ENCODE data around the gene STAG1. TPM values are rescaled to one million over a fixed set of nuclear protein-coding genes. Genes with fewer than 3 reads are reported as not detected.
"Not testable (repeated sequence)": the region's sequence is repeated elsewhere in the genome, so short reads cannot be mapped to it uniquely, and the experiment has no call there.

STAG1 gene
- polyA plus RNA-seq, 2 of the 4 experiments (the other 2 are of a cell fraction), result 12.8 to 19.2 TPM

GRCh38 chr3:136741063-136741462 is 11.1 kb downstream of the STAG1 start:
- H3K4me2 ChIP-seq, result no peak overlapping the region
- CTCF ChIA-PET, result interaction anchor here (3.6 kb wide), 1 partner anchor 11 kb away, joined by 18 read pairs; the partner anchor contains the start of gene STAG1
- POLR2A ChIA-PET, result interaction anchor here (0.9 kb wide), 1 partner anchor 11 kb away, joined by 3 read pairs; the partner anchor contains the start of gene STAG1

GRCh38 chr3:136740351-136740958 is 11.7 kb downstream of the STAG1 start:
- DNase-seq (ENCODE audit: low read depth in 1 of 2, low spot score in 1 of 2) (no peak), FAIRE-seq (no peak), ATAC-seq (no peak)
- Histone ChIP-seq H3K4me2 (no peak overlapping the region), H3K9me3 (no peaks in the 10 kb centered on the region), H3K4me3 (no peak overlapping the region), H3K4me1 (peaks cover 17% of the 10 kb centered on the region; the same call in 2 of the 3 replicates), H3K27ac (no peak overlapping the region)
- WGBS (ENCODE audit: missing lambda C conversion rate), result 94% methylated on average over 7 of the region's 7 CpGs
- POLR2A ChIA-PET, result no interaction called here
- CTCF ChIA-PET, result interaction anchor here (3.6 kb wide), 1 partner anchor 11 kb away, joined by 18 read pairs; the partner anchor contains the start of gene STAG1
- no peak for TF ChIP-seq POLR2AphosphoS2 (conservative IDR thresholded peaks at IDR 0.05; ENCODE audit: low read length)
- TF ChIP-seq NR3C1 (IDR thresholded peaks at IDR 0.05), result no peak
- no peak for TF ChIP-seq CEBPB (IDR thresholded peaks at IDR 0.05)
- no peak for TF ChIP-seq RARB (CRISPR knock-in tag; IDR thresholded peaks at IDR 0.05)
- no peak for TF ChIP-seq JUNB (IDR thresholded peaks at IDR 0.05)

More at GRCh38 chr3:136741063-136741462, 11.1 kb downstream of the STAG1 start:
- DNase-seq (ENCODE audit: low read depth in 1 of 2, low spot score in 1 of 2) (no peak), ATAC-seq (no peak), FAIRE-seq (no peak)
- Histone ChIP-seq H3K27ac (0 out of 6 replicates have a peak overlapping the region, but pooled peaks of 1 of the 2 experiments have one; percentile 38), H3K4me3 (no peak overlapping the region), H3K9me3 (no peaks in the 10 kb centered on the region), H3K4me1 (peaks cover 19% of the 10 kb centered on the region; the same call in 2 of the 3 replicates)
- TF ChIP-seq TFCP2L1 (CRISPR knock-in tag; IDR thresholded peaks at IDR 0.05), result no peak
- TF ChIP-seq ELK1 (IDR thresholded peaks at IDR 0.05; ENCODE audit: low read depth, low read length), result no peak
- TF ChIP-seq POLR2A (IDR thresholded peaks at IDR 0.05; ENCODE audit: low read length), result no peak
- no peak for TF ChIP-seq HOXA7 (CRISPR knock-in tag; IDR thresholded peaks at IDR 0.05)
- TF ChIP-seq HOXB5 (CRISPR knock-in tag; IDR thresholded peaks at IDR 0.05), result no peak
- no peak for TF ChIP-seq ESRRA (IDR thresholded peaks at IDR 0.05; ENCODE audit: borderline replicate concordance, low read length)
- TF ChIP-seq HOXB13 (CRISPR knock-in tag; IDR thresholded peaks at IDR 0.05; ENCODE audit: low read depth), result no peak
- no peak for TF ChIP-seq ZC3H11A (IDR thresholded peaks at IDR 0.05)
- TF ChIP-seq PHF8 (IDR thresholded peaks at IDR 0.05; ENCODE audit: borderline replicate concordance, low read depth), result no peak
- no peak for TF ChIP-seq SREBF2 (IDR thresholded peaks at IDR 0.05)
- no peak for TF ChIP-seq E2F6 (IDR thresholded peaks at IDR 0.05; ENCODE audit: borderline replicate concordance, low read depth)
- WGBS (ENCODE audit: missing lambda C conversion rate), result 84% methylated on average over 2 of the region's 2 CpGs

GRCh38 chr3:136736950-136737349 is 15.2 kb downstream of the STAG1 start:
- H3K9me3 ChIP-seq; FAIRE-seq; ATAC-seq; DNase-seq (ENCODE audit: low read depth in 1 of 2, low spot score in 1 of 2); H3K27ac ChIP-seq; POLR2A ChIA-PET; H3K4me3 ChIP-seq; H3K4me2 ChIP-seq: not testable (repeated sequence)
- CTCF ChIA-PET, result interaction anchor here (0.9 kb wide), 1 partner anchor 103 kb away, joined by 3 read pairs; no protein-coding TSS in a partner anchor
- 94% methylated on average over 8 of the region's 8 CpGs for WGBS (ENCODE audit: missing lambda C conversion rate)
- H3K4me1 ChIP-seq, result peaks cover 14% of the 10 kb centered on the region; the same call in 2 of the 3 replicates

- Histone ChIP-seq H3K4me1 (peaks cover 24% of the 10 kb centered on the region; the same call in 2 of the 3 replicates), H3K9me3 (no peaks in the 10 kb centered on the region), H3K27ac (no peak overlapping the region), H3K4me2 (no peak overlapping the region), H3K4me3 (no peak overlapping the region)
- CTCF ChIA-PET, result interaction anchor here (0.6 kb wide), 2 partner anchors 11 to 299 kb away, joined by 3 read pairs; no protein-coding TSS in a partner anchor
- FAIRE-seq (no peak), DNase-seq (ENCODE audit: low read depth in 1 of 2, low spot score in 1 of 2) (no peak), ATAC-seq (no peak)
- TF ChIP-seq RNF2 (IDR thresholded peaks at IDR 0.05; ENCODE audit: borderline replicate concordance, low read depth) (no peak), NR3C1 (IDR thresholded peaks at IDR 0.05) (no peak), POLR2A (IDR thresholded peaks at IDR 0.05; ENCODE audit: low read length) (no peak), PHF8 (IDR thresholded peaks at IDR 0.05; ENCODE audit: borderline replicate concordance, low read depth) (no peak), HMGXB4 (CRISPR knock-in tag; IDR thresholded peaks at IDR 0.05; ENCODE audit: borderline replicate concordance) (no peak), ZNF302 (CRISPR knock-in tag; IDR thresholded peaks at IDR 0.05) (no peak), GATA3 (IDR thresholded peaks at IDR 0.05; ENCODE audit: borderline replicate concordance) (no peak), RFX5 (IDR thresholded peaks at IDR 0.05) (no peak), CEBPB (IDR thresholded peaks at IDR 0.05) (no peak), CBX2 (IDR thresholded peaks at IDR 0.05; ENCODE audit: borderline replicate concordance, low read depth) (no peak), TFCP2L1 (CRISPR knock-in tag; IDR thresholded peaks at IDR 0.05) (no peak), E2F6 (IDR thresholded peaks at IDR 0.05; ENCODE audit: borderline replicate concordance, low read depth) (no peak), JUN (IDR thresholded peaks at IDR 0.05) (no peak), JUNB (IDR thresholded peaks at IDR 0.05) (no peak), SMC3 (IDR thresholded peaks at IDR 0.05) (no peak)
- POLR2A ChIA-PET, result no interaction called here
- 91% methylated on average over 3 of the region's 3 CpGs for WGBS (ENCODE audit: missing lambda C conversion rate)
Observed at GRCh38 chr3:136735103-136735502, 17.1 kb downstream of the STAG1 start.
